HCT116 (cell line): ENCODE data around the gene CDYL2. TPM values are rescaled to one million over a fixed set of nuclear protein-coding genes. Genes with fewer than 3 reads are reported as not detected.

ENCODE experiments used
- ATAC-seq: fragments of 200-7000 bp; cut with Tn5 transposase; 2 replicates; pipeline ENCODE4 v1.9.1; 2020; ENCODE audit warnings: mild to moderate bottlenecking, moderate library complexity
- BruUV-seq: library from RNA; stranded (reverse); fragments of 400-500 nt; replicated peaks from 2 replicates; lab custom pipeline; 2021; lab: Mats Ljungman, UMichigan
- CTCF ChIA-PET: fragments of 300-600 bp; sonication (Branson Sonifier 250); formaldehyde crosslinking; loops from one replicate; lab custom pipeline; 2021; ENCODE audit warnings: antibody characterized with exemption; lab: Charles Lee
- POLR2A ChIA-PET: fragments of 300-600, 350-600 bp; sonication (Branson Sonifier 250); formaldehyde crosslinking; loops from one replicate; lab custom pipeline; 2021; ENCODE audit warnings: antibody characterized with exemption; lab: Charles Lee
- RAD21 ChIA-PET, 2 experiments: fragments of 300-600 bp; sonication (Branson Sonifier 250); formaldehyde crosslinking; loops; one replicate each; lab custom pipeline; 2023; ENCODE audit warnings: low total read pairs in 2 of 2; ENCODE audit not compliant: uncharacterized antibody in 2 of 2, unreplicated experiment in 2 of 2, low non-redundant PET in 1 of 2; lab: Charles Lee
- DNase-seq: peaks from one replicate; pipeline ENCODE4 v3.0.0-alpha.2; 2010; ENCODE audit warnings: low read depth, low spot score
- H2AFZ ChIP-seq: fragments of 200-600 bp; shearing (Covaris generic), sonication (generic); 2 replicates; pipeline ENCODE4 v1.6.1; 2017; ENCODE audit warnings: low read depth, mixed run types, mixed read lengths, antibody characterized with exemption, low read length; ENCODE audit not compliant: poor library complexity, severe bottlenecking
- H3K27ac ChIP-seq: 2 replicates; pipeline ENCODE4 v1.5.1; 2012; ENCODE audit warnings: low read depth, low read length
- H3K27me3 ChIP-seq: fragments of 200-600 bp; sonication (generic); 2 replicates; pipeline ENCODE4 v1.6.1; 2016; ENCODE audit warnings: mixed run types, low read length, mixed read lengths; ENCODE audit not compliant: insufficient read depth
- H3K36me3 ChIP-seq, 2 experiments: fragments of 200-500 bp in 1 of 2; fragments of 200-600 bp in 1 of 2; sonication (Bioruptor generic) in 1 of 2; sonication (generic) in 1 of 2; 2 replicates each; pipeline versions ENCODE4 v1.5.1 to v1.6.1; 2014 to 2016; ENCODE audit warnings: low read length in 2 of 2, inconsistent platforms in 1 of 2, mixed read lengths in 1 of 2, mixed run types in 1 of 2; ENCODE audit not compliant: insufficient read depth in 2 of 2, control insufficient read depth in 1 of 2
- H3K4me1 ChIP-seq, 2 experiments: fragments of 200-600 bp in 1 of 2; sonication (generic) in 1 of 2; 2 replicates each; pipeline versions ENCODE4 v1.5.1 to v1.6.1; 2012 to 2017; ENCODE audit warnings: low read length in 2 of 2, inconsistent platforms in 1 of 2, mild to moderate bottlenecking in 1 of 2, mixed read lengths in 1 of 2, mixed run types in 1 of 2, moderate library complexity in 1 of 2; ENCODE audit not compliant: insufficient read depth in 2 of 2, control insufficient read depth in 1 of 2
- H3K4me2 ChIP-seq: fragments of 200-600 bp; sonication (generic); 2 replicates; pipeline ENCODE4 v1.6.1; 2017; ENCODE audit warnings: mixed run types, low read length, mixed read lengths
- H3K4me3 ChIP-seq, 2 experiments: fragments of 200-600 bp in 1 of 2; sonication (generic) in 1 of 2; replicated peaks in 1 of 2; 2 replicates each; pipeline ENCODE4 v1.5.1; 2011 to 2016; ENCODE audit warnings: low read length in 2 of 2, control low read depth in 1 of 2, low read depth in 1 of 2, mild to moderate bottlenecking in 1 of 2, mixed read lengths in 1 of 2, mixed run types in 1 of 2
- H3K79me2 ChIP-seq: fragments of 200-600 bp; sonication (generic); 2 replicates; pipeline ENCODE4 v1.6.1; 2017; ENCODE audit warnings: mild to moderate bottlenecking, mixed run types, low read length, moderate library complexity, mixed read lengths; ENCODE audit not compliant: insufficient read depth
- H3K9ac ChIP-seq: fragments of 200-600 bp; sonication (generic); 2 replicates; pipeline ENCODE4 v1.6.1; 2016; ENCODE audit warnings: low read length, mixed read lengths
- H3K9me2 ChIP-seq: fragments of 200-600 bp; sonication (generic), shearing (Covaris generic); 2 replicates; pipeline ENCODE4 v1.6.1; 2017; ENCODE audit warnings: mixed run types, mild to moderate bottlenecking, moderate library complexity; ENCODE audit not compliant: insufficient read depth
- H3K9me3 ChIP-seq, 2 experiments: fragments of 200-500 bp in 1 of 2; fragments of 200-600 bp in 1 of 2; sonication (Bioruptor generic) in 1 of 2; sonication (generic) in 1 of 2; 2 replicates each; pipeline ENCODE4 v1.6.1; 2014 to 2017; ENCODE audit warnings: low read length in 2 of 2, mixed read lengths in 2 of 2, inconsistent platforms in 1 of 2, low read depth in 1 of 2, mild to moderate bottlenecking in 1 of 2, mixed run types in 1 of 2, moderate library complexity in 1 of 2; ENCODE audit not compliant: control insufficient read depth in 1 of 2, insufficient read depth in 1 of 2
- H4K20me1 ChIP-seq: fragments of 200-600 bp; sonication (generic), shearing (Covaris generic); 2 replicates; pipeline ENCODE4 v1.6.1; 2017; ENCODE audit warnings: mixed run types, mild to moderate bottlenecking, moderate library complexity; ENCODE audit not compliant: insufficient read depth
- ATF3 ChIP-seq: IDR thresholded peaks from 2 replicates; pipeline ENCODE4 v1.6.1; 2012
- CEBPB ChIP-seq: IDR thresholded peaks from 2 replicates; pipeline ENCODE4 v1.6.1; 2012; ENCODE audit warnings: low read depth
- CTCF ChIP-seq, 3 experiments: fragments of 200-600 bp in 1 of 3; sonication (generic) in 1 of 3; IDR thresholded peaks in 2 of 3; conservative IDR thresholded peaks in 1 of 3; 2 replicates each; pipeline ENCODE4 v1.5.1; 2012 to 2017; ENCODE audit warnings: low read depth in 2 of 3, low read length in 2 of 3, antibody characterized with exemption in 1 of 3, borderline replicate concordance in 1 of 3, control low read depth in 1 of 3, mild to moderate bottlenecking in 1 of 3, mixed read lengths in 1 of 3, mixed run types in 1 of 3, moderate library complexity in 1 of 3; ENCODE audit not compliant: insufficient read depth in 1 of 3
- EGR1 ChIP-seq: IDR thresholded peaks from 2 replicates; pipeline ENCODE4 v1.6.1; 2012; ENCODE audit warnings: low read depth
- EZH2phosphoT487 ChIP-seq: fragments of 200-600 bp; IDR thresholded peaks from 2 replicates; pipeline ENCODE4 v1.6.1; 2018; ENCODE audit warnings: antibody characterized with exemption, borderline replicate concordance
- MAX ChIP-seq: IDR thresholded peaks from 2 replicates; pipeline ENCODE4 v1.6.1; 2012
- POLR2A ChIP-seq: IDR thresholded peaks from 2 replicates; pipeline ENCODE4 v1.7.0; 2011; ENCODE audit warnings: borderline replicate concordance; ENCODE audit not compliant: insufficient read depth, insufficient read length; ENCODE audit errors: extremely low read depth
- SRF ChIP-seq: IDR thresholded peaks from 2 replicates; pipeline ENCODE4 v1.6.1; 2012; ENCODE audit warnings: low read depth
- TCF7L2 ChIP-seq: IDR thresholded peaks from 2 replicates; pipeline ENCODE4 v1.7.0; 2011; ENCODE audit warnings: borderline replicate concordance, inconsistent platforms; ENCODE audit not compliant: insufficient read depth, insufficient read length; ENCODE audit errors: extremely low read depth
- ZFX ChIP-seq: fragments of 450-650 bp; IDR thresholded peaks from 2 replicates; pipeline ENCODE4 v1.6.1; 2017
- intact Hi-C: fragments of 100-400 bp; cut with micrococcal nuclease; formaldehyde crosslinking; loops from 2 replicates; pipeline ENCODE4 v1.10.0; 2022
- total RNA-seq: library from RNA; stranded (reverse); gene quantifications from one replicate; pipeline ENCODE4 v1.2.1, GENCODE V29; 2021; ENCODE audit not compliant: unreplicated experiment

CDYL2 gene
- total RNA-seq, 1 experiment from 2014 or later = 0.10 TPM

- H3K9me3 ChIP-seq = no peaks in the 10 kb centered on the region; a peak in 2 of 4 replicates
- H4K20me1 ChIP-seq = no peaks in the 10 kb centered on the region
- no peaks in the 10 kb centered on the region for H3K36me3 ChIP-seq
- H3K27me3 ChIP-seq = no peaks in the 10 kb centered on the region
- no peak for TF ChIP-seq EZH2phosphoT487
- no peak for TF ChIP-seq ZFX
- no peak for TF ChIP-seq EGR1
- TF ChIP-seq SRF = no peak
- H3K9me2 ChIP-seq = no peaks in the 10 kb centered on the region
- H3K9ac ChIP-seq = no peak overlapping the region
- intact Hi-C loops = no loop called here
- no peak overlapping the region for H3K27ac ChIP-seq
- no peaks in the 10 kb centered on the region for H3K79me2 ChIP-seq
- no peak overlapping the region for H3K4me3 ChIP-seq
- no peak overlapping the region for H2AFZ ChIP-seq
- DNase-seq (no peak), ATAC-seq (no peak)
- RAD21 ChIA-PET = no interaction called here
- POLR2A ChIA-PET = no interaction called here
- BruUV-seq = no TSS peak
- CTCF ChIA-PET = no interaction called here
- H3K4me2 ChIP-seq = no peak overlapping the region
- H3K4me1 ChIP-seq = no peaks in the 10 kb centered on the region
These were observed 212.1 kb downstream of the CDYL2 start for GRCh38 chr16:80592273-80592672.

- H3K9me3 ChIP-seq = peaks cover 0 to 5% of the 10 kb centered on the region in 2 experiments; a peak in 2 of 4 replicates
- H4K20me1 ChIP-seq = no peaks in the 10 kb centered on the region
- no peak overlapping the region for H3K27ac ChIP-seq
- BruUV-seq = no TSS peak
- TF ChIP-seq MAX (no peak), EGR1 (no peak), CTCF (IDR thresholded peaks at IDR 0.05 in 2 of 3, conservative IDR thresholded peaks at IDR 0.05 in 1 of 3; ENCODE audit: borderline replicate concordance in 1 of 3, insufficient read depth in 1 of 3, low read depth in 2 of 3, low read length in 2 of 3) (no peak), ATF3 (no peak), POLR2A (no peak), ZFX (no peak), TCF7L2 (no peak), CEBPB (no peak)
- intact Hi-C loops = no loop called here
- H3K4me1 ChIP-seq = no peaks in the 10 kb centered on the region
- ChIA-PET POLR2A (no interaction called here), RAD21 (no interaction called here), CTCF (no interaction called here)
- H3K4me2 ChIP-seq = no peak overlapping the region
- no peaks in the 10 kb centered on the region for H3K9me2 ChIP-seq
- H3K4me3 ChIP-seq = no peak overlapping the region
- DNase-seq = no peak
- H3K9ac ChIP-seq = no peak overlapping the region
- H3K79me2 ChIP-seq = no peaks in the 10 kb centered on the region
- no peak for ATAC-seq
- no peak overlapping the region for H2AFZ ChIP-seq
- H3K36me3 ChIP-seq = no peaks in the 10 kb centered on the region
- no peaks in the 10 kb centered on the region for H3K27me3 ChIP-seq
These were observed 213.1 kb downstream of the CDYL2 start for GRCh38 chr16:80591071-80591915.
